ENCODE data around the gene MAP1LC3B.

MAP1LC3B gene

GRCh38 chr16:87391950-87392820, at the start of gene MAP1LC3B:
TSS of gene MAP1LC3B (plus strand) at chr16:87392336. CDS start at chr16:87392428, 92 bp downstream.
- Mint-ChIP-seq H3K27ac (peak within 1 kb of the TSS; percentile 94), H3K36me3 (ENCODE audit: low read depth) (peaks cover 19% of the 10 kb centered on the region), H3K4me1 (ENCODE audit: low read depth) (peaks cover 64% of the 10 kb centered on the region), H3K27me3 (no peaks in the 10 kb centered on the region), H3K4me3 (peak within 1 kb of the TSS; percentile 94), H3K9me3 (no peaks in the 10 kb centered on the region)

GRCh38 chr16:87342504-87342903, 49.6 kb upstream of the MAP1LC3B start:
- Mint-ChIP-seq H3K4me1 (ENCODE audit: low read depth) (peaks cover 36% of the 10 kb centered on the region), H3K27ac (no peak overlapping the region), H3K9me3 (no peaks in the 10 kb centered on the region), H3K4me3 (no peak overlapping the region), H3K27me3 (no peaks in the 10 kb centered on the region), H3K36me3 (ENCODE audit: low read depth) (peaks cover 64% of the 10 kb centered on the region)

GRCh38 chr16:87342978-87343752, 49.0 kb upstream of the MAP1LC3B start:
- Mint-ChIP-seq H3K4me3 (no peak overlapping the region), H3K9me3 (no peaks in the 10 kb centered on the region), H3K4me1 (ENCODE audit: low read depth) (peaks cover 30% of the 10 kb centered on the region), H3K36me3 (ENCODE audit: low read depth) (peaks cover 64% of the 10 kb centered on the region), H3K27me3 (no peaks in the 10 kb centered on the region), H3K27ac (no peak overlapping the region)

GRCh38 chr16:87343753-87344050, 48.4 kb upstream of the MAP1LC3B start:
- Mint-ChIP-seq H3K27ac (no peak overlapping the region), H3K9me3 (no peaks in the 10 kb centered on the region), H3K4me3 (no peak overlapping the region), H3K4me1 (ENCODE audit: low read depth) (peaks cover 29% of the 10 kb centered on the region), H3K36me3 (ENCODE audit: low read depth) (peaks cover 62% of the 10 kb centered on the region), H3K27me3 (no peaks in the 10 kb centered on the region)

- Mint-ChIP-seq H3K4me3 (no peak overlapping the region), H3K36me3 (ENCODE audit: low read depth) (peaks cover 56% of the 10 kb centered on the region)
Observed at GRCh38 chr16:87344165-87344930, 47.8 kb upstream of the MAP1LC3B start.

GRCh38 chr16:87344931-87345631, 47.1 kb upstream of the MAP1LC3B start:
- Mint-ChIP-seq H3K36me3 (ENCODE audit: low read depth) (peaks cover 52% of the 10 kb centered on the region), H3K4me3 (peak overlapping the region; percentile 59), H3K9me3 (no peaks in the 10 kb centered on the region), H3K27ac (peak overlapping the region; percentile 94), H3K27me3 (no peaks in the 10 kb centered on the region), H3K4me1 (ENCODE audit: low read depth) (peaks cover 26% of the 10 kb centered on the region)

More at GRCh38 chr16:87344165-87344930, 47.8 kb upstream of the MAP1LC3B start:
- Mint-ChIP-seq H3K4me1 (ENCODE audit: low read depth) (peaks cover 26% of the 10 kb centered on the region), H3K27me3 (no peaks in the 10 kb centered on the region), H3K9me3 (no peaks in the 10 kb centered on the region), H3K27ac (no peak overlapping the region)

- H3K4me1 Mint-ChIP-seq (ENCODE audit: low read depth), result peaks cover 26% of the 10 kb centered on the region
- H3K36me3 Mint-ChIP-seq (ENCODE audit: low read depth), result peaks cover 44% of the 10 kb centered on the region
- peak overlapping the region; percentile 59 for H3K4me3 Mint-ChIP-seq
- peak overlapping the region; percentile 94 for H3K27ac Mint-ChIP-seq
- H3K9me3 Mint-ChIP-seq, result no peaks in the 10 kb centered on the region
- no peaks in the 10 kb centered on the region for H3K27me3 Mint-ChIP-seq
Observed at GRCh38 chr16:87345726-87346424, 46.3 kb upstream of the MAP1LC3B start.

- Mint-ChIP-seq H3K9me3 (no peaks in the 10 kb centered on the region), H3K4me3 (no peak overlapping the region), H3K27me3 (no peaks in the 10 kb centered on the region), H3K36me3 (ENCODE audit: low read depth) (peaks cover 40% of the 10 kb centered on the region), H3K27ac (no peak overlapping the region), H3K4me1 (ENCODE audit: low read depth) (peaks cover 26% of the 10 kb centered on the region)
Observed at GRCh38 chr16:87346517-87347060, 45.5 kb upstream of the MAP1LC3B start.

GRCh38 chr16:87347932-87348615, 44.1 kb upstream of the MAP1LC3B start:
- peaks cover 22% of the 10 kb centered on the region for H3K4me1 Mint-ChIP-seq (ENCODE audit: low read depth)
- no peak overlapping the region for H3K27ac Mint-ChIP-seq
- H3K36me3 Mint-ChIP-seq (ENCODE audit: low read depth), result peaks cover 25% of the 10 kb centered on the region
- no peak overlapping the region for H3K4me3 Mint-ChIP-seq
- H3K27me3 Mint-ChIP-seq, result no peaks in the 10 kb centered on the region
- no peaks in the 10 kb centered on the region for H3K9me3 Mint-ChIP-seq

- H3K27me3 Mint-ChIP-seq, result no peaks in the 10 kb centered on the region
- H3K4me3 Mint-ChIP-seq, result no peak overlapping the region
- H3K27ac Mint-ChIP-seq, result no peak overlapping the region
- H3K9me3 Mint-ChIP-seq, result no peaks in the 10 kb centered on the region
- peaks cover 21% of the 10 kb centered on the region for H3K36me3 Mint-ChIP-seq (ENCODE audit: low read depth)
- peaks cover 20% of the 10 kb centered on the region for H3K4me1 Mint-ChIP-seq (ENCODE audit: low read depth)
Observed at GRCh38 chr16:87348616-87349157, 43.4 kb upstream of the MAP1LC3B start.

GRCh38 chr16:87350031-87350430, 42.1 kb upstream of the MAP1LC3B start:
- Mint-ChIP-seq H3K27me3 (no peaks in the 10 kb centered on the region), H3K36me3 (ENCODE audit: low read depth) (peaks cover 16% of the 10 kb centered on the region), H3K9me3 (no peaks in the 10 kb centered on the region), H3K4me3 (no peak overlapping the region), H3K4me1 (ENCODE audit: low read depth) (peaks cover 8% of the 10 kb centered on the region), H3K27ac (no peak overlapping the region)

GRCh38 chr16:87350681-87351319, 41.3 kb upstream of the MAP1LC3B start:
- Mint-ChIP-seq H3K27me3 (no peaks in the 10 kb centered on the region), H3K27ac (peak overlapping the region; percentile 21), H3K36me3 (ENCODE audit: low read depth) (peaks cover 18% of the 10 kb centered on the region), H3K4me3 (no peak overlapping the region), H3K9me3 (no peaks in the 10 kb centered on the region), H3K4me1 (ENCODE audit: low read depth) (peaks cover under 1% of the 10 kb centered on the region)

- H3K27ac Mint-ChIP-seq, result no peak overlapping the region
- H3K9me3 Mint-ChIP-seq, result no peaks in the 10 kb centered on the region
- peaks cover 14% of the 10 kb centered on the region for H3K36me3 Mint-ChIP-seq (ENCODE audit: low read depth)
- no peak overlapping the region for H3K4me3 Mint-ChIP-seq
- no peaks in the 10 kb centered on the region for H3K27me3 Mint-ChIP-seq
- no peaks in the 10 kb centered on the region for H3K4me1 Mint-ChIP-seq (ENCODE audit: low read depth)
Observed at GRCh38 chr16:87351320-87351698, 40.8 kb upstream of the MAP1LC3B start.
